Measurements from ENCODE around the gene EEF1G.
A peak's percentile ranks its signal among the peaks of the same experiment; 100 is the strongest.

EEF1G gene

GRCh38 chr11:62539238-62539925 lies 34.3 kb downstream of the EEF1G start (continued):
- TF ChIP-seq, protein P1, sequence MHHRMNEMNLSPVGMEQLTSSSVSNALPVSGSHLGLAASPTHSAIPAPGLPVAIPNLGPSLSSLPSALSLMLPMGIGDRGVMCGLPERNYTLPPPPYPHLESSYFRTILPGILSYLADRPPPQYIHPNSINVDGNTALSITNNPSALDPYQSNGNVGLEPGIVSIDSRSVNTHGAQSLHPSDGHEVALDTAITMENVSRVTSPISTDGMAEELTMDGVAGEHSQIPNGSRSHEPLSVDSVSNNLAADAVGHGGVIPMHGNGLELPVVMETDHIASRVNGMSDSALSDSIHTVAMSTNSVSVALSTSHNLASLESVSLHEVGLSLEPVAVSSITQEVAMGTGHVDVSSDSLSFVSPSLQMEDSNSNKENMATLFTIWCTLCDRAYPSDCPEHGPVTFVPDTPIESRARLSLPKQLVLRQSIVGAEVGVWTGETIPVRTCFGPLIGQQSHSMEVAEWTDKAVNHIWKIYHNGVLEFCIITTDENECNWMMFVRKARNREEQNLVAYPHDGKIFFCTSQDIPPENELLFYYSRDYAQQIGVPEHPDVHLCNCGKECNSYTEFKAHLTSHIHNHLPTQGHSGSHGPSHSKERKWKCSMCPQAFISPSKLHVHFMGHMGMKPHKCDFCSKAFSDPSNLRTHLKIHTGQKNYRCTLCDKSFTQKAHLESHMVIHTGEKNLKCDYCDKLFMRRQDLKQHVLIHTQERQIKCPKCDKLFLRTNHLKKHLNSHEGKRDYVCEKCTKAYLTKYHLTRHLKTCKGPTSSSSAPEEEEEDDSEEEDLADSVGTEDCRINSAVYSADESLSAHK (tag by site-specific recombination; IDR thresholded peaks at IDR 0.05): no peak
- TF ChIP-seq, protein P2, sequence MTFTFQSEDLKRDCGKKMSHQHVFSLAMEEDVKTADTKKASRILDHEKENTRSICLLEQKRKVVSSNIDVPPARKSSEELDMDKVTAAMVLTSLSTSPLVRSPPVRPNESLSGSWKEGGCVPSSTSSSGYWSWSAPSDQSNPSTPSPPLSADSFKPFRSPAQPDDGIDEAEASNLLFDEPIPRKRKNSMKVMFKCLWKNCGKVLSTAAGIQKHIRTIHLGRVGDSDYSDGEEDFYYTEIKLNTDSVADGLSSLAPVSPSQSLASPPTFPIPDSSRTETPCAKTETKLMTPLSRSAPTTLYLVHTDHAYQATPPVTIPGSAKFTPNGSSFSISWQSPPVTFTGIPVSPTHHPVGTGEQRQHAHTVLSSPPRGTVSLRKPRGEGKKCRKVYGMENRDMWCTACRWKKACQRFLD (tag by site-specific recombination; IDR thresholded peaks at IDR 0.05): no peak
- no peak for TF ChIP-seq MEIS1 (CRISPR knock-in tag; IDR thresholded peaks at IDR 0.05; ENCODE audit: borderline replicate concordance)
- TF ChIP-seq HOXC10 (CRISPR knock-in tag; IDR thresholded peaks at IDR 0.05): no peak
- TF ChIP-seq GLIS2 (tag by site-specific recombination; IDR thresholded peaks at IDR 0.05): 0 out of 2 replicates have a peak, but pooled peaks have one; percentile 15
- TF ChIP-seq HOXA7 (CRISPR knock-in tag; IDR thresholded peaks at IDR 0.05; ENCODE audit: borderline replicate concordance): no peak
- no peak for TF ChIP-seq ZNF561 (tag by site-specific recombination; IDR thresholded peaks at IDR 0.05; ENCODE audit: borderline replicate concordance)
- TF ChIP-seq SCRT2 (tag by site-specific recombination; IDR thresholded peaks at IDR 0.05): no peak
- TF ChIP-seq ZNF426 (tag by site-specific recombination; IDR thresholded peaks at IDR 0.05): no peak
- TF ChIP-seq SCRT1 (tag by site-specific recombination; IDR thresholded peaks at IDR 0.05; ENCODE audit: borderline replicate concordance): no peak
- no peak for TF ChIP-seq ZBTB8A (tag by site-specific recombination; IDR thresholded peaks at IDR 0.05)
- TF ChIP-seq ZNF366 (tag by site-specific recombination; conservative IDR thresholded peaks at IDR 0.05): no peak
- TF ChIP-seq ZNF223 (tag by site-specific recombination; IDR thresholded peaks at IDR 0.05): no peak
- no peak for TF ChIP-seq GLIS1 (tag by site-specific recombination; IDR thresholded peaks at IDR 0.05)
- peak; percentile 12; the same call in 1 of the 2 replicates for TF ChIP-seq ZIC2 (tag by site-specific recombination; IDR thresholded peaks at IDR 0.05)

GRCh38 chr11:62538470-62539237 lies 35.0 kb downstream of the EEF1G start:
- H3K4me1 ChIP-seq (ENCODE audit: control insufficient read depth, insufficient read depth, low read length): peaks cover 7% of the 10 kb centered on the region
- H3K36me3 ChIP-seq (ENCODE audit: control insufficient read depth in 2 of 2, insufficient read depth in 1 of 2, low read length in 2 of 2): peaks cover 0 to 20% of the 10 kb centered on the region in 2 experiments; a peak in 1 of 3 replicates
- H3K4me3 ChIP-seq (ENCODE audit: low read depth, low read length): no peak overlapping the region
- no peaks in the 10 kb centered on the region for H3K9me3 ChIP-seq (ENCODE audit: control insufficient read depth, insufficient read depth, low read depth, low read length)
- ChIA-PET CTCF (interaction anchor here (1.6 to 8.8 kb wide), 2 partner anchors 19 to 115 kb away, joined by 4 to 188 read pairs; no protein-coding TSS in a partner anchor), POLR2A (interaction anchor here (0.9 to 1.0 kb wide), 7 partner anchors 22 to 248 kb away, joined by 3 to 4 read pairs (median 3); partner anchors contain the start of genes EEF1G, TMEM179B and TUT1)
- H3K27ac ChIP-seq (ENCODE audit: extremely low read depth, low read depth, low read length): no peak overlapping the region
- TF ChIP-seq ZNF184 (tag by site-specific recombination; IDR thresholded peaks at IDR 0.05) (no peak), PRDM1 (tag by site-specific recombination; IDR thresholded peaks at IDR 0.05) (no peak), ZNF529 (tag by site-specific recombination; IDR thresholded peaks at IDR 0.05; ENCODE audit: insufficient replicate concordance) (no peak), ZNF280C (tag by site-specific recombination; IDR thresholded peaks at IDR 0.05) (no peak), KLF1 (tag by site-specific recombination; IDR thresholded peaks at IDR 0.05) (no peak), ZSCAN18 (tag by site-specific recombination; IDR thresholded peaks at IDR 0.05) (no peak), ZNF146 (tag by site-specific recombination; IDR thresholded peaks at IDR 0.05) (no peak), ZNF544 (tag by site-specific recombination; IDR thresholded peaks at IDR 0.05) (no peak), KLF9 (tag by site-specific recombination; IDR thresholded peaks at IDR 0.05; ENCODE audit: low read depth) (no peak), GLIS2 (tag by site-specific recombination; IDR thresholded peaks at IDR 0.05) (no peak), ZNF404 (tag by site-specific recombination; IDR thresholded peaks at IDR 0.05) (no peak)
